Left ventricle myocardium superior (tissue), 1 donor: ENCODE measurements around the gene CFAP100. TPM values are rescaled to one million over a fixed set of nuclear protein-coding genes. Genes with fewer than 3 reads are reported as not detected.

Source experiments
- ATAC-seq: fragments of 200-7000 bp; cut with Tn5 transposase; one replicate; pipeline ENCODE4 v1.9.1; 2020; ENCODE audit warnings: mild to moderate bottlenecking, moderate library complexity
- DNase-seq: peaks from one replicate; pipeline ENCODE4 v3.0.0-alpha.2; 2020
- intact Hi-C: fragments of 100-400 bp; cut with micrococcal nuclease; formaldehyde crosslinking; loops from one replicate; pipeline ENCODE4 v1.11.0; 2022
- total RNA-seq: library from RNA; stranded (reverse); fragmentation: NEBNext Ultra II Directional; extraction: Animal tissue kit (Norgen Biotek cat#: 25700); gene quantifications from one replicate; pipeline ENCODE4 v1.2.1, GENCODE V29; 2021
- donor health status: DM: no; HTN: yes; CAD: no; lungs with severe emphysema.

Gene CFAP100
- total RNA-seq, 1 donor from 2014 or later, result not detected

DNA sequence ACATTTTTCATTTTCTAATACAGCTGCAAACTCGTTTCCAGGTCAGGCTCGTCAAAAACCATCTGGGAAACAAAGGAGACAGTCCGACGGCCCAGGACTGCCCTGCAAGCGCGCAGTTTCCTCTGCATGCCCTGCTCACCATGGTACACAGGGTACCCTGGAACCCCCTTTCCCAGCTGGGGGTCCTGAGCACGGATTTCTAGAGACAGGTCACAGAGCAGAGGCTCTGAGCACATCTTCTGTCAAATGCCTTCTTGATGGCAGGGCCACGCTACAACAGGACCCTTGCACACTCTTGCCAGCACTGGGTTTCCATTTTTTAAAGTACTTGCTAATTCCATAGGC is 72.9 kb downstream of the CFAP100 start:
- DNase-seq, result no peak
- no peak for ATAC-seq
- intact Hi-C loops, result no loop called here

- intact Hi-C loops, result no loop called here
- peak; percentile 11 for ATAC-seq
- DNase-seq, result no peak
Measured at GRCh38 chr3:126468028-126468891, 73.6 kb downstream of the CFAP100 start.

DNA sequence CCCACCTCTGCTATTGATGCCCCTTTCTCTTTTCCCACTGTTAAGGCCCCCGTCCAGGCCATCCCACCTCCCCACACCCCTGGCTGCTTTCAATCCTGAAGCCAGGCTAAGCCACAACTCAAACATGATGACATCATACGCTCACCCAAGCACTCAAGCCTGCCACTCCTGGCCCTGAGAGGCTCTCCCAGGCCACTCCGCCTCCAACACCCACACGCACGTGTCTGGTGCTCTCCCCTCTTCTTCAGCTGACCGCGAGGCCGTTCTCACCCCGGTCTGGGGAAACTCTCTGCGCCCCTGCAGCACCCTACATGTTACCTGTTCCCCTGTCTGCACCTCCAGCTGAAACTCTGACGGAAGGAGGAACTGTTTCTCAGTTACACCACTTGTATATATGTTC is 74.8 kb downstream of the CFAP100 start:
- intact Hi-C loops, result no loop called here

DNA sequence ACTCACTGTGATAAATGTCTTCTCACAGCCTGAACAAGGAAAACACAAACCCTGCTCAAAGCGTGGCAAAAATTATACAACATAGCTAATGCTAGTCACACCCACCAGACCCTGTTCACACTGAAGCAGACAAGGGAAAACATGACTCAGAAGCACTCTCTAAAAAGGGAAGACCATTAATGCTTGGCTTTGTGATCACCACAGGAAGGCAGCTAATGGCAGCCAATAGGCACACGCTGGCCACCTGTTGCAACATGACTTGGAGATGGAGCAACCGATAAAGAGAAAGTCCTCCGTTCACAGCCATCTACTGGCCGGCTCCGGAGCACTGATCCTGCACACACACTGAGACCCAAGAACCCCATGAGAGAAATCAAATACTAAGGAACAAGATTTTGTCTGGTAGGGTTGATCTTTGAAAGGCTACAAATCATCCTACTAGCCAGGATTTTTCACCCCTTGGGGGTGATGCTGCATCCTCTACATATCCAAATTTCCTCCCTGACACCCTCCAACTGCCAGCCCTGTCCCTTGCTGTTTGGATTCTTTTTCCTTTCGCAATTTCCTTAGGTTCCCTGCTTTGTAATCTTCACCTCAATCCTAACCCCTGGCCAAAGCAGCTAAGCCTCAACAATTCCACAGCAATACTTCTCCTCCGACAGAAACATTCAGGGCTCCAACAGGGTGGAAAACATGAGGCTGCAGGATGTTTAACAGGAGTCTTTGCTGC is 77.7 kb downstream of the CFAP100 start:
- peak; percentile 53 for DNase-seq
- ATAC-seq, result peak; percentile 12
- intact Hi-C loops, result no loop called here

More for the DNA sequence above, 74.8 kb downstream of the CFAP100 start:
- ATAC-seq (peak; percentile 30), DNase-seq (no peak)

DNA sequence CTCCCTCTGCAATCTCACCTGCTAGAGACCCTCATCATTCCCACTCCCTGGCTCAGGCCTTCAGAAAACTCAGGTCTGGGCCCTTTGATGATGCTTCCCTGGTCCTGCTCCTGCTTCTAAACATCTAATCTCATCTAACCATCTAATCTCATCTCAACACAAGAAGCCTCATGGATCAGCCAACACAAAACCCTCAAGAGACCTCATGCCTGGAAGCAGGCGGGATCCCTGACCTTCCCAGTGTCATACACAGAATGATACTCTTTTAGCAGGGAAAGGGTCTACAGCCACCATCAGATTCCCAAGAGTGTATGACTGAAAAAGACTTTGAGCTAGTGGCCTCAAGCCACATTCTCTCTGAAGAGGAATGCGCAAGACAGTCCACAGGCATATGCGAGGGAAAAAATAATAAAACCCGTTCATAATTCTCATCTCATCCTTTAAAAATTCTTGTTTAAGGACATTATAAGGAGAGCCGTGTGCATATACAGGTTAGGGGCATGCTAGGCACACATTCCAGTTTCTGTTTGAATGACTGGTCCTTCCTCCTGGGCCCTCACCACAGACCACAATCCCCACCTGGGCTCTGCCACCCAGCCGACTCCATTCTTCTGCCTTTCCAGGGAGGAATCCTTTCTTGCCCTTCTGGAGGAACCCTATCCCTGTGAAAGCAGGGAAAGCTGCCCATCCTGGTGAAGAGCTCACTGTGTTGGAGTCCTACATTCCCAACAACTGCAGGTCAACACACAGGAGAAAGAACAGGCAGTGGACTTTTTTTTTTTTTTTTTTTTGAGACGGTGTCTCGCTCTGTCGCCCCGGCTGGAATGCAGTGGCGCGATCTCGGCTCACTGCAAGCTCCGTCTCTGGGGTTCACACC is 78.8 kb downstream of the CFAP100 start:
- DNase-seq (no peak), ATAC-seq (no peak)
- intact Hi-C loops, result no loop called here

- intact Hi-C loops, result no loop called here
- ATAC-seq, result no peak
- DNase-seq, result peak; percentile 47
Measured at GRCh38 chr3:126474498-126475412, 80.0 kb downstream of the CFAP100 start.

DNA sequence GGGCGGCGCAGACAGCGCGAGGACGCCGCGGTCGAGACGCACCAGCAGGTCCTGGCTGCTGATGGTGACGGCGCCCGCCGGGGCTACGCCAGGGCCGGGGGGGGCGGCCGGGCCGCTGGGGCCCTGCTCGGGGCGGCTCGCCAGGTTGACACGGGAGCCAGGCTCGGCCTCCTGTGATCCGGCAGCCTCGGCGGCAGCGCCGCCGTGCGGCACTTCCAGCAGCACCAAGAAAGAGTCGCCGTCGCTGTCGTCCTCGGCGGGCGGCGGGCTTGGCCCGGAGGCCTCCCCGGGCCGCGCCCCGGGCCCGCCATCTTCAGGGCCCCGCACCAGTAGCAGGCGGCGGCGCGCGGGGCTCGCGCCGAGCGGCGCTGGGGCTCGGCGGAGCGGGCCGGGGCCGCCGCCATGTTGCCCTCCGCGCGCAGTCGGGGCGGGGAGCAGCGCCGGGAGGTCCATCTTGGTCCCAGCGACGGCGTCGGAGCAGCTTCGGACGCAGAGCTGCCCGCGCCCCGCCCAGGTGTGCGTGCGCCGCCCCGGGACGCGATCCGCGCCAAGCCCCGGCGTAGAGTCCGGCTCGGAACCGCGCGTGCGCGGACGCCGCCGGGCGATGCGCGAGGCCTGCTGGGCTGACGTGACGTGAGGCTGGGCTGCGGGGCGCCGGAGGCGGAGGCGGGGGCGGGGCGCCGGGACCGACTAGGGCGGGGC is 80.9 kb downstream of the CFAP100 start, which contains the start of gene ZXDC:
Gene ZXDC (minus strand): TSS at position 479 of the 702 bp plus-strand sequence. CDS start 26 bp downstream, at position 453.
- peak; percentile 90 for ATAC-seq
- intact Hi-C loops, result no loop called here
- DNase-seq, result peak; percentile 99

DNA sequence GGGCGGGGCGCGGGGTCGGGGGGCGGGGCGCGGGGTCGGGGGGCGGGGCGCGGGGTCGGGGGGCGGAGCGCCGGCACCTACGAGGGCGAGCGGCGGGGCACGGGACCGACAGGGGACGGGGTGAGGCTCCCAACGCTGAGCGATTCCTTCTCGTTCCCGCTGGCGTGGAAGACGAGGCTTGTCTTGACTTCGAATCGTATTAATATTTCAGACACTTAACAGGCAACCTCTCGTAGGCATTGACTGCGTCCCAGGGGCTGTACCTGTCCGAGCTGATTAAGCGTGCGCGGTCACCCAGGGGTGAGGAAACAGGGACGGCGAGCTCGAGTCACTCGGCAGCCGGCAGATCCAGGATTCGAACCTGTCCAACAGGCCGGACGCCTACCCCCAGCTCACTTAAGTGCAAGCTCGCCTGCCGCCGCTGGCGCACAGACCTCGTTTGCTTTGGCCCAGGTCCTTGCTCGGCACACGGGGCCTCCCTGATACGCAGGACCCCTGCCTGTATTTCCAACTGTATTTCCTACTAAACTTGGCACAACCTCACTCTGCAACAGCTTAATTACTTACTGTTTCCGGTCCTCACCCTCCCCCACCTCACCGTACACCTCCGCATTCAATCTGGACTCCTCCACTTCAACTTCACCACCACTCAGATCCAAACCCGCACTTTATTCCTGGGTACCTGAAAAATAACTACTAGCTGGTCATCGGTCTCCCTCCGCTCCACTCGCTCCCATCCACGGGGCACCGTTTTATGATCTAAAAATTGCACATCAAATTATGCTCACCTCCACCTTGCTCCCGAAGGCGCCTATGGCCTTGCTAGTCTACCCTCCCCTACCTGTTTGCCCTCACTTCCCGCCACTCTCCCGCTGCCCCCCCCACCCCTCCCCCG is 81.7 kb downstream of the CFAP100 start:
- ATAC-seq, result peak; percentile 64
- intact Hi-C loops, result no loop called here
- DNase-seq, result peak; percentile 71

- intact Hi-C loops, result no loop called here
- no peak for DNase-seq
Measured at GRCh38 chr3:126477061-126477380, 82.3 kb downstream of the CFAP100 start.

DNA sequence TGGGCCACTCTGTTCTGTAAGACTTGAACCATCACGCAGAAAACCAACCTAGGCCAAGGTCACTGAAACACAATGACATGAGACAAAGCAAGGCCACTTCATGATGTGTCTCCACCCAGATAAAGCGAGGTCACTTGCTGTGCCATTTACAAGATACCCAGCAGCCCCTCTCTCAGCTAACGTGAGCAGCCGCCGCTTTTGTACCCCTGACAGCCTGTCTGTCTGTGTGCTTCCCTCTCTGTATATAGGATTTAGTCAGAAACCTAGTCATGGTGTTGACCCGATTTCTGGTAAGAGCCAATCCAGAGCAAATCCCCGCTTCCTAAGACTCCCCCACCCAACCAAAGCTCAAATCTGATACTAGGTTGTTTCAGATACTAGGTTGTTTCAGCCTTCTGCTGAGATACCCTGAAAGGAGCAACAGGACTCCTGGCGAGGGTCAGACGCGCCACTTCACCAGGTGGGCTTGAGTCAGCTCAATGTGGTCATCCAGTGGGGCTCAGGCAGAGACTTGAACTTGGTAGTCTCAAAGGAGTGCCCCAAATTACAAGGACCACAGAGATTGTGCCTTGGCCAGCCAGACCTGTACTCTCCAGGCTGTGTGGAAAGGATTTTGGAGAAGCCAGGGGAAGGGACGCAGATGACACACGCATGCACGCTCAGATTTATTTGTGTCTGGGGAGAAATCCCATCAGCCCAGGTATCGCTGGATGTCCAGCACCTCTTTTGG is 84.0 kb downstream of the CFAP100 start:
- no peak for ATAC-seq

More at GRCh38 chr3:126477061-126477380, 82.3 kb downstream of the CFAP100 start:
- ATAC-seq, result no peak

GRCh38 chr3:126479642-126480041 is 84.9 kb downstream of the CFAP100 start:
- ATAC-seq, result no peak
- intact Hi-C loops, result no loop called here
- no peak for DNase-seq

More for the DNA sequence above, 84.0 kb downstream of the CFAP100 start:
- no peak for DNase-seq
- intact Hi-C loops, result no loop called here

DNA sequence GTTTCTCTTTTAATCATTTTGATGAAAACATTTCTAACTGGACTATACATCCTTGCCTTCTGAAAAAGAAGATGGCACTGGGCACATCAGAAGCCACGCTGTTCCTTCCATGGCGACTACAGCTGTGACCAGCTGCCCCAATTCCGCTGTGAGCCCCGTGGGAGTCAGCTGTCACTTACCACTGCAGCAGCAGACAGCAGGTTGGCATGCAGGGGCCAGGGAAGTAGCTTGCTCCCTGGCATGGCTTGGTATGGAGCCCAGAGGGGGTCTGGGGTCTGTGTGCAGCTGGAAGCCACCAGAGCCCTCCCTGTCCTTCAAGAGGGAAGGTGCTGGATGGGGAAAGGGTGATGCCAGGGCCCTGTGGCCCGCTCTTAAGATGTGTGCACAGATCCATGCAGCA is 85.5 kb downstream of the CFAP100 start:
- DNase-seq (no peak), ATAC-seq (no peak)
- intact Hi-C loops, result no loop called here

DNA sequence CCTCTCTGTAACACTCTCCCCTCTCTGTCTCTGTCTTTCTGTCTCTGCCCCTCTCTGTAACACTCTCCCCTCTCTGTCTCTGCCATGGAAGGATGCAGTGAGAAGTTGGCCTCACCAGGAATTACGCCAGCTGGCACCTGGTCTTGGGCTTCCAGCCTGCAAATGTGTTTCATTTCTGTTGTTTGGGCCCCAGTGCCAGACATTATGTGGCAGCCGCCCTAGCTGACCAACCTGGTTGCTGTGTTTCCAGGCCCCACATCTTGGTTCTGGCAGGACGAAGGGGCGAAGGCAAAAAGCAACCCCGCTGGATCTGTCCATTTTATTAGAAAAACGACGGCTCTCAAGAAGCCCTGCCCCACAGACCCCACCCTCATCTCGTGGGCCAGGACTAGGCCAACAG is 86.2 kb downstream of the CFAP100 start:
- intact Hi-C loops, result no loop called here
- ATAC-seq (no peak), DNase-seq (no peak)

- intact Hi-C loops, result no loop called here
- DNase-seq (peak; percentile 58), ATAC-seq (peak; percentile 17)
Measured at GRCh38 chr3:126481808-126482502, 87.2 kb downstream of the CFAP100 start.

DNA sequence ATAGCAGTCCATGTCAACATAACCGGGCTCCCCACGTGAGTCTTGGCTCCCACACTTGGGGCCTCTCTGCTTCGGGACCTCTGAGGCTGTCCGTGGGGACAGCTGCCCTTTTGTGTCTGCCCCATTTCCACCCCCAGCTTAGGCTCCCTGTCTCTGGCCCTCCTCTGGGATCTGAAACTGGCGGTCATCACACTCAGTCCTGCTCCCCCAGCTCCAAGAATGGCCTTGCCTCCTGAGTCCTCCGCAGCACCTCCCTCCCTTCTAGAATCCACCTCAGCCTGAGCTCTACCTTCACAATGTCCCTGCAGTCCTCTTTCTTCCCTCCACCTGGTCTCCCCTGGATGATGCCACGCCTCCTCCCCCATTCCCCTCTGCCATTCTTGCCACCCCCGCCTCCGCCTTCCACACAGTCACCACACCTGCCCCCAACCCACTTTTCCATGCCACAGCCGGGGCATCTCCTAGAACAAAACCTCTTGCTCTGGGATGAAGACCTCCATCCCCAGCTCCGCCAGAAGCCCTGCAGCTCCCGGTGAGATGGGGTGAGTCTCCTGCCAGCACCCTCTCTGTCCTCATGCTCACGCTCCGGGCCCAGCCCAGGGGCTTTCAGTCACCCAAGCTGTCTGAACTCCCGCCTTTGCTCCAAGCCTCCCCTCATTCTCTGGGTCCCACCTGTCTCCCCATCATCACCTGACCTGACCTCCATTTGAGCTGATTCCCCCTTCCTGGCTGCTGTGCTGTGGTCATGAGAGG is 88.0 kb downstream of the CFAP100 start:
- ATAC-seq (no peak), DNase-seq (no peak)
- intact Hi-C loops, result no loop called here
